CD1c-positive myeloid dendritic cell (primary cell): ENCODE data around the gene MYO15B.

Experiments
- DNase-seq: peaks from one replicate; pipeline ENCODE4 v3.0.0-alpha.2; 2016; ENCODE audit errors: extremely low spot score

Gene MYO15B

DNA sequence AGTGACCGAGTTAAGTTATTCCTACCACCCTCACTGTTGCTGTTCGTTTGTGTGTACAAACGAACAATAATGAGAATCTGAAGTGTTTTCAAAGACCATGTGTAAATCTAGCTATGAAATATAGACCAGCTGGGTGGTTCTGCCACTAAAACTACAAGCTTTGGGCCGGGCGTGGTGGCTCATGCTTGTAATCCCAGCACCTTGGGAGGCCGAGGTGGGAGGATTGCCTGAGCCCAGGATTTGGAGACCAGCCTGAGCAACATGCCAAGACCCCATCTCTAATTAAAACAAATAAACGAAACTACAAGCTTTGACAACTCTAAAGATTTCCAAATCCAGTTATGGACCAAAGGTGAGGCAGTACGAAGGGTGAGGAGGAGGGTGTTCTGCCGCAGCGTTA is 78.4 kb downstream of the MYO15B start:
- DNase-seq, result no peak

- DNase-seq, result peak; percentile 99
Observed at GRCh38 chr17:75666959-75667790, 79.6 kb downstream of the MYO15B start, which contains the start of the genes RECQL5 and SAP30BP. TSS of gene RECQL5 (minus strand) at chr17:75667154. CDS start at chr17:75666557, 597 bp downstream. TSS of gene SAP30BP (plus strand) at chr17:75667338. CDS start at chr17:75667373, 35 bp downstream.

GRCh38 chr17:75667825-75668224 is 80.2 kb downstream of the MYO15B start:
- DNase-seq, result peak; percentile 17

- no peak for DNase-seq
Observed at GRCh38 chr17:75668489-75668888, 80.9 kb downstream of the MYO15B start.

GRCh38 chr17:75670868-75671267 is 83.3 kb downstream of the MYO15B start:
- no peak for DNase-seq

DNA sequence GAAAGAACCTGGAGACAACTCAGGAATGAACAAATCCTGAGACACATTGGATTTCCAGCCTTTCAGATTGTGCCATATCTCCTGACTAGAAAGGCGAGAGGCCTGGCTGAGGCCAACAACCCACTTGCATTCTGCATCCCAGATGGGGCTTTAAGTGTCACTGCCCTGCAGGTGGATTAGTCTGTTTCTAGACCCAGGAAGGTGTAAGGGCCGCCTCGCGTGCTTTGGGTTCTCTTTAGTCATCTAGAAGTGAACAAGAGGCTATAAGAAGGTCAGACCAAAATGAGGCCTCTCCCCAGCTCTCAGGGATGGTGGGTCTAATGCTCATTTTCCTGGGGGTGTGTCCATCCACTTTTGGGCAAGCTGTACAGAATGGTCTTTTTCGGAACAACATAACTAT is 84.4 kb downstream of the MYO15B start:
- no peak for DNase-seq

GRCh38 chr17:75673487-75673886 is 85.9 kb downstream of the MYO15B start:
- no peak for DNase-seq
